WERI-Rb-1 (cell line): ENCODE measurements around the gene CKMT1B.
"Not testable (repeated sequence)": the region's sequence is repeated elsewhere in the genome, so short reads cannot be mapped to it uniquely, and the experiment has no call there.

ENCODE experiments used
- DNase-seq: peaks from one replicate; pipeline ENCODE4 v3.0.0-alpha.2; 2020
- H3K27ac ChIP-seq: fragments of 250-450 bp; sonication (Bioruptor Pico); 2 replicates; pipeline ENCODE4 v1.5.1; 2020; ENCODE audit warnings: mild to moderate bottlenecking, moderate library complexity
- H3K27me3 ChIP-seq: fragments of 250-450 bp; sonication (Bioruptor Pico); 2 replicates; pipeline ENCODE4 v1.5.1; 2021; ENCODE audit warnings: mild to moderate bottlenecking, low read depth, moderate library complexity; ENCODE audit not compliant: insufficient read depth, severe bottlenecking
- H3K36me3 ChIP-seq: fragments of 250-450 bp; sonication (Bioruptor Pico); 2 replicates; pipeline ENCODE4 v1.5.1; 2020; ENCODE audit warnings: mild to moderate bottlenecking, moderate library complexity
- H3K4me3 ChIP-seq: 2 replicates; pipeline ENCODE4 v1.5.1; 2011; ENCODE audit warnings: low read depth, mild to moderate bottlenecking, control low read depth, low read length
- H3K9me3 ChIP-seq: fragments of 250-450 bp; sonication (Bioruptor Pico); 2 replicates; pipeline ENCODE4 v1.5.1; 2021; ENCODE audit warnings: mild to moderate bottlenecking, moderate library complexity; ENCODE audit not compliant: severe bottlenecking
- CTCF ChIP-seq: IDR thresholded peaks from 2 replicates; pipeline ENCODE4 v1.5.1; 2011; ENCODE audit warnings: low read depth, mild to moderate bottlenecking, control low read depth, inconsistent platforms, low read length

The CKMT1B gene

DNA sequence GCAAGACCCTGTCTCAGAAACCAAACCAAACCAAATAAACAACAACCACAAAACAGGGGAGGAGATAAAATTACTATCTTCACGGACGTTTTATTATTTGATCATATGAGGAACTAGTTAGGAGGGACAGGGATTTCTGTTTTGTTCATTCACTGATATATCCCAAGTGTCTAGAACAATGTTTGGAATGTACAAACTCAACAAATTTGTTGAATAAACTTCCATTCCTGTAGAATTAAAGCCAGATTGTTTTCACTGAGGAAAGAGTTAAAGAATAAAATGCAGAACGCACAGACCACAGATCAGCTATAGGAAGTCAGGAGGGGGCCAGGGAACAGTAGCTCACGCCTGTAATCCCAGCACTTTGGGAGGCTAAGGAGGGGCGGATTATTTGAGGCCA is 31.3 kb downstream of the CKMT1B start:
- Histone ChIP-seq H3K27me3 (no peaks in the 10 kb centered on the region), H3K27ac (no peak overlapping the region), H3K4me3 (no peak overlapping the region), H3K36me3 (no peaks in the 10 kb centered on the region), H3K9me3 (no peaks in the 10 kb centered on the region)
- no peak for DNase-seq
- no peak for TF ChIP-seq CTCF

- H3K36me3 ChIP-seq, H3K27ac ChIP-seq, H3K4me3 ChIP-seq, DNase-seq, H3K27me3 ChIP-seq, H3K9me3 ChIP-seq: not testable (repeated sequence)
These were observed 33.1 kb downstream of the CKMT1B start for GRCh38 chr15:43626937-43627336.

DNA sequence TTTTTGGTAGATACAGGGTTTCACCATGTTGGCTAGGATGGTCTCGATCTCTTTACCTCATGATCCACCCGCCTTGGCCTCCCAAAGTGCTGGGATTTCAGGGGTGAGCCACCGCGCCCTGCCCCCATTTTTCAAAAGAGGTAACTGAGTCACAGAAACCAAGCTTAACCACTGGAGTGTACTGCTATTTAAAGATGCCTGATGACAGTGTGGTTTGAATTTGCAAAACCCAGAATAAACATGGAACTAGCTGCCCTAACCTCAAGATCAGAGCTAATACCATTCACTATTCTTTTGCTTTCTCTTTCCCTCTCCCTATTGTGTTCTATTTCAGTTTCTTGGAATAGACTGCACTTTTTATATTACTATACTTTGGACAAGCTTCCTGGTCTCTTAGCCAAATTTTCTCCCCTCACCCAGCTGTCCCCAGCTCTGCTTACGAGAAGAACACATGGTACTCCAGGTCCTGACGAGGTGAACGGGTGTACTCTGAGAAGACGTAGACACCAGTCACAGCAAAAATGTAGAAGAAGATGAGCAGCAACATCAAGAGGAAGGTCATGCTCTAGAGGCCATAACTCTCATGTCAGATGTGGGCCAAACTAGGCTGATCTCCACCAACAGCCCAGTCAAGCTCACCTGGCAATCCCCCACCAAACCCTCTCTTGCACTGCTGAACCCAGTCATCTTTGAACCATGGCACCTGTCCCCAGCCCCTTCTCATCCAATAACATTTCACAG is 44.8 kb downstream of the CKMT1B start:
- not testable (repeated sequence) for H3K27ac ChIP-seq, H3K27me3 ChIP-seq, H3K4me3 ChIP-seq, DNase-seq, H3K9me3 ChIP-seq, H3K36me3 ChIP-seq
